Stomach (tissue), 9 donors: Measurements from ENCODE around the gene CAMK1G. TPM values are rescaled to one million over a fixed set of nuclear protein-coding genes. Genes with fewer than 3 reads are reported as not detected.

Source experiments
- DNase-seq, 2 donors: peaks; one replicate each; pipeline versions ENCODE4 v3.0.0 to v3.0.0-alpha.2; 2013 to 2019
- H3K27ac ChIP-seq, 5 donors: fragments of 200-600 bp in 4 of 5; sonication (generic) in 4 of 5; one replicate each; pipeline ENCODE4 v1.5.1; 2013 to 2019; ENCODE audit warnings: mild to moderate bottlenecking in 1 of 5, moderate library complexity in 1 of 5
- H3K27me3 ChIP-seq, 3 donors: fragments of 200-600 bp; sonication (generic); one replicate each; pipeline ENCODE4 v1.5.1; 2017 to 2019; ENCODE audit warnings: mixed run types in 1 of 3
- H3K36me3 ChIP-seq, 4 donors: fragments of 200-600 bp; sonication (generic); 1 replicate in 3 of 4; 2 replicates in 1 of 4; pipeline ENCODE4 v1.5.1; 2016 to 2019
- H3K4me1 ChIP-seq, 4 donors: fragments of 200-600 bp; sonication (generic); one replicate each; pipeline ENCODE4 v1.5.1; 2016 to 2019
- H3K4me3 ChIP-seq, 4 donors: fragments of 200-600 bp; sonication (generic) in 3 of 4; one replicate each; pipeline ENCODE4 v1.5.1; 2016 to 2019; ENCODE audit warnings: mild to moderate bottlenecking in 1 of 4
- H3K9me3 ChIP-seq, 4 donors: fragments of 200-600 bp; sonication (generic); one replicate each; pipeline ENCODE4 v1.5.1; 2016 to 2019
- CTCF ChIP-seq, 7 experiments: fragments of 450-650 bp in 4 of 7; fragments of 200-600 bp in 3 of 7; sonication (generic) in 3 of 7; IDR thresholded peaks; one replicate each; pipeline ENCODE4 v1.5.1; 2016 to 2019; ENCODE audit warnings: antibody characterized with exemption in 7 of 7, control low read depth in 2 of 7, mild to moderate bottlenecking in 1 of 7
- EP300 ChIP-seq: sonication (generic); formaldehyde crosslinking; IDR thresholded peaks from one replicate; pipeline ENCODE4 v1.6.1; 2017; ENCODE audit warnings: antibody characterized with exemption
- POLR2A ChIP-seq, 4 donors: fragments of 450-650 bp; IDR thresholded peaks; one replicate each; pipeline ENCODE4 v1.6.1; 2016; ENCODE audit warnings: antibody characterized with exemption in 4 of 4, control low read depth in 2 of 4, mild to moderate bottlenecking in 1 of 4, moderate library complexity in 1 of 4
- POLR2AphosphoS5 ChIP-seq, 3 donors: sonication (generic); formaldehyde crosslinking; IDR thresholded peaks; one replicate each; pipeline ENCODE4 v1.6.1; 2016; ENCODE audit warnings: antibody characterized with exemption in 3 of 3
- WGBS, 5 donors: extraction: QIAGEN DNeasy Blood & Tissue Kit in 3 of 5; methylation state at CpG; one replicate each; pipeline versions ENCODE4 v1.1.5 to v1.1.7; 2013 to 2018; 5-methylcytosine and 5-hydroxymethylcytosine counted together
- intact Hi-C: fragments of 100-400 bp; cut with DNase I; formaldehyde crosslinking; loops from one replicate; pipeline ENCODE4 v1.15.1; 2023; ENCODE audit warnings: low total_unique reads
- polyA plus RNA-seq, 3 donors: library from polyadenylated mRNA; stranded (reverse); fragments of 200-250 nt; gene quantifications; one replicate each; pipeline ENCODE4 v1.2.3, GENCODE V29; 2013
- total RNA-seq, 5 donors: library from RNA; depleted of rRNA; stranded (reverse); fragments of >200 nt; gene quantifications; one replicate each; pipeline versions ENCODE4 v1.1.0 to v1.2.3, GENCODE V29; 2014 to 2016
- donor health status: healthy with polysubstance abuse.
- donor health status: Bipolar disorder and iron deficiency.
- donor health status: healthy.

Gene CAMK1G
- total and polyA plus RNA-seq, 8 donors = 0.03 to 1.5 TPM; not detected in 6

- intact Hi-C loops = no loop called here
- Histone ChIP-seq H3K4me1 (no peaks in the 10 kb centered on the region), H3K27me3 (peaks cover 0 to 3% (median 0%) of the 10 kb centered on the region in 3 donors), H3K9me3 (no peaks in the 10 kb centered on the region), H3K36me3 (no peaks in the 10 kb centered on the region), H3K4me3 (no peak overlapping the region), H3K27ac (no peak overlapping the region)
- DNase-seq = no peak
- TF ChIP-seq CTCF (IDR thresholded peaks at IDR 0.05) = no peak
- TF ChIP-seq EP300 = no peak
- TF ChIP-seq POLR2AphosphoS5 (IDR thresholded peaks at IDR 0.05) = no peak
- TF ChIP-seq POLR2A (IDR thresholded peaks at IDR 0.05) = no peak
These were observed 43.9 kb upstream of the CAMK1G start for GRCh38 chr1:209539576-209539975.

GRCh38 chr1:209542585-209542984 is 40.9 kb upstream of the CAMK1G start:
- H3K27me3 ChIP-seq = peaks cover 0 to 3% (median 0%) of the 10 kb centered on the region in 3 donors
- no peak for DNase-seq
- TF ChIP-seq EP300 (no peak), CTCF (IDR thresholded peaks at IDR 0.05) (no peak), POLR2A (IDR thresholded peaks at IDR 0.05) (no peak), POLR2AphosphoS5 (IDR thresholded peaks at IDR 0.05) (no peak)
- H3K27ac ChIP-seq = no peak overlapping the region
- H3K4me3 ChIP-seq = no peak overlapping the region
- H3K9me3 ChIP-seq = no peaks in the 10 kb centered on the region
- intact Hi-C loops = no loop called here
- H3K4me1 ChIP-seq = no peaks in the 10 kb centered on the region
- no peaks in the 10 kb centered on the region for H3K36me3 ChIP-seq

GRCh38 chr1:209544098-209544497 is 39.4 kb upstream of the CAMK1G start:
- TF ChIP-seq CTCF (IDR thresholded peaks at IDR 0.05) = no peak
- no peak for TF ChIP-seq POLR2A (IDR thresholded peaks at IDR 0.05)
- no peaks in the 10 kb centered on the region for H3K4me1 ChIP-seq
- H3K9me3 ChIP-seq = no peaks in the 10 kb centered on the region
- no peaks in the 10 kb centered on the region for H3K36me3 ChIP-seq
- 45 to 67% (median 51%) methylated on average over 2 of the region's 2 CpGs for WGBS, 5 donors
- no peak overlapping the region for H3K4me3 ChIP-seq
- no peak for DNase-seq
- peaks cover 0 to 3% (median 0%) of the 10 kb centered on the region in 3 donors for H3K27me3 ChIP-seq
- intact Hi-C loops = no loop called here
- H3K27ac ChIP-seq = no peak overlapping the region

- Histone ChIP-seq H3K4me3 (no peak overlapping the region), H3K9me3 (no peaks in the 10 kb centered on the region), H3K27me3 (no peaks in the 10 kb centered on the region), H3K4me1 (no peaks in the 10 kb centered on the region), H3K27ac (no peak overlapping the region), H3K36me3 (no peaks in the 10 kb centered on the region)
- DNase-seq = no peak
- intact Hi-C loops = no loop called here
- TF ChIP-seq CTCF (IDR thresholded peaks at IDR 0.05) (no peak), POLR2A (IDR thresholded peaks at IDR 0.05) (no peak), EP300 (no peak), POLR2AphosphoS5 (IDR thresholded peaks at IDR 0.05) (no peak)
- whole genome bisulfite sequencing, 5 donors = 90 to 97% (median 96%) methylated on average over 3 of the region's 3 CpGs
These were observed 38.1 kb upstream of the CAMK1G start for GRCh38 chr1:209545423-209545822.
